IPS-18c (cell line): ENCODE data around the gene CAMSAP1.

Experiments used
- H3K4me3 ChIP-seq: 2 replicates; pipeline ENCODE4 v1.7.0; 2013; ENCODE audit warnings: low read depth, mild to moderate bottlenecking, low read length, moderate library complexity; ENCODE audit not compliant: insufficient read depth
- H3K9me3 ChIP-seq: one replicate; pipeline ENCODE4 v1.6.1; 2013; ENCODE audit warnings: mild to moderate bottlenecking, low read length, moderate library complexity; ENCODE audit not compliant: control insufficient read depth, insufficient read depth

Gene CAMSAP1

DNA sequence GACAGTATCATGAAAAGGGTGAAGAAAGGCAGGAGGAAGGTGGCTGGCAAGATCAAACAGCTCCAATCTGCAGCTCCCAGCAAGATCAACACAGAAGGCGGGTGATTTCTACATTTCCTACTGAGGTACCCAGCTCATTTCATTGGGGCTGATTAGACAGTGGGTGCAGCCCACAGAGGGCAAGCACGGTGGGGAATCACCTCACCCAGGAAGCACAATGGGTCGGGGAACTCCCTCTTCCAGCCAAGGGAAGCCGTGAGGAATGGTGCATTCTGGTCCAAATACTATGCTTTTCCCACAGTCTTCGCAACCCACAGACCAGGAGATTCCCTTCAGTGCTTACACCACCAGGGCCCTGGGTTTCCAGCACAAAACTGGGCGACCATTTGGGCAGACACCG lies 66.8 kb downstream of the CAMSAP1 start:
- Histone ChIP-seq H3K4me3 (no peak overlapping the region), H3K9me3 (peaks cover 2% of the 10 kb centered on the region)

DNA sequence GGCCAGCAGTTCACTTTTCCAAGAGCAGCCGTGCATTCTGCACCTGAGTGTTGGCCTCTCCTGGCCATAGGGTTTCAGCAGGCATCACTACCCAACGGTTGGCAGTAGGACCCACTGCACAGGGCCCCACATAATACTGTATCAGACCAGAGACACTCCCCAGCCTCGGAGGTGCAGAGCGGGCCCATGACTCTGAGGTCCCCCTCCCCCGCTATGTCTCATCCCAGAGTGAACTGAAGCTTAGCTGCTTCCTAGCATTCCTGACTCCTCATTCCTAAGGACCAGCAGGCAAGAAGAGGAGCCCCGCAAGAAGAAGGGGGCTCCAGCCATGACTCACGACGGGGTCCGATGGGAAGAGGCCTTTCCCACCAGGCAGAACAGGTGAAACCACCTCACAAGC lies 67.2 kb downstream of the CAMSAP1 start:
- Histone ChIP-seq H3K4me3 (no peak overlapping the region), H3K9me3 (peaks cover 2% of the 10 kb centered on the region)

DNA sequence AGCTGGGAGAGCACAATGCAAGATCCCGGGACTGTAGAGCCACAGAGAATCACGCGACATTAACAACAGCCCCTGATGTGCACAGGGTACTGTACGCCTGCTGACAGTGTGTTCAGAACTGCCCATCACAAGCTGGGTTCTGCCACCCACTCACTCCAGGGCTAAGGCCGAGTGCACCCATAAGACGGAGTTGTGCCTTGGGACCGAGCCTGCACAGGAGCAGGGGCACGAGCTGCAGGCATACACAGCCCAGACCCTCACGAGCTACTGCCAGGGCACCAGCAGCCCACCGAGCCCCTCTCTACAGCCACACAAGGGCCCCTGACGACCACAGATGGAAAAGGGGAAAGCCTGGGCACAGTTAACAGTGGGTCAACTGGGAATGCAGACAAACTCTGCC lies 67.8 kb downstream of the CAMSAP1 start:
- Histone ChIP-seq H3K4me3 (no peak overlapping the region), H3K9me3 (peaks cover 2% of the 10 kb centered on the region)

DNA sequence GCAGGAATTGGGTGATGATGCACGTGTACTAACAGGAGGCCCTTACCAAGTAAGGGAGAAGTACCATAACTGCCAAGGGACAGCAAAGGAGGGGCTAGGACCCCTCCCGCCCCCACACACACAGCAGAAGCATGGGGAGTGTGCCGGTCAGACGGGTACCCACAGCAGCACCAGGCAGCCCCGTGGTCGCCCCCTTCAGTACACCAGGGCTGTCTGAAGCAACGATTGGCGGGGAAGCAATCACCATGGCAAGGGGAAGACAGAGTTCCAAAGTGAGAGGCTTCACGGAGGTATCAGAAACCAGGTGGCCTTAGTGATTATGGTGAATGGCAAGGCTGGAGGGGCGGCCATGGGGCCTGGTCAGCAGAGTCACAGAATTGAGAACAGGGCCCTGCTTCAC lies 72.2 kb downstream of the CAMSAP1 start:
- H3K4me3 ChIP-seq, result no peak overlapping the region
- H3K9me3 ChIP-seq, result no peaks in the 10 kb centered on the region

DNA sequence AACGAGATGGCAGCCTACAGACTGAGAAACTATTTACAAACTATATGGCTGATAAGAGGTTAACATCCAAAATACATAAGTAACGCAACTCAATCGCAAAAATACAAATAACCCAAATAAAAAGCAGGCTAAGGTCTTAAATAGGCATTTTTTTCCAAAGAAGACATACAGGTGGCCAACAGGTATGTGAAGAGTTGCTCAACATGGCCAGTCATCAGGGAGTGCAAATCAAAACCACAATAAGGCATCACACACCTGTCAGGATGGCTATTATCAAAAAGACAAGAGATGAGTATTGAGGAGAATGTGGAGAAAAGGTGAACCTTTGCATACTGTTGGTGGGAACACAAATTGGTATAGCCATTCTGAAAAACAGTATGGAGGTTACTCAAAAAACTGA lies 73.5 kb downstream of the CAMSAP1 start:
- Histone ChIP-seq H3K9me3 (no peaks in the 10 kb centered on the region), H3K4me3 (no peak overlapping the region)

DNA sequence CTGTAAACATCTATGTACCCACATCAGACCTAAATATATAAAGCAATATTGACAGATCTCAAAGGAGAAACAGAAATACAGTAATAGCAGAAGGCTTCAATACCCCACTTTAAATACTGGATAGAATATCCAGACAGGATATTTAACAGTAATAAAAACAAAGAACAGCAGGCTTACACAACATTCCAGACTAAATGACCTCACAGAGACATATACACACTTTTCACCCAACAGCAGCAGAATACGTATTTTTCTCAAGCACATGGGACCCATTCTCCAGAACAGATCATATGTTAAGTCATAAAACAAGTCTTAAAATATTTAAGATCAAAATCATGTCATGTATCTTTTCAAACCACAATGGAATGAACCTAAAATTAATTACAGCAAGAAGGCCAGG lies 76.8 kb downstream of the CAMSAP1 start:
- Histone ChIP-seq H3K4me3 (no peak overlapping the region), H3K9me3 (no peaks in the 10 kb centered on the region)

DNA sequence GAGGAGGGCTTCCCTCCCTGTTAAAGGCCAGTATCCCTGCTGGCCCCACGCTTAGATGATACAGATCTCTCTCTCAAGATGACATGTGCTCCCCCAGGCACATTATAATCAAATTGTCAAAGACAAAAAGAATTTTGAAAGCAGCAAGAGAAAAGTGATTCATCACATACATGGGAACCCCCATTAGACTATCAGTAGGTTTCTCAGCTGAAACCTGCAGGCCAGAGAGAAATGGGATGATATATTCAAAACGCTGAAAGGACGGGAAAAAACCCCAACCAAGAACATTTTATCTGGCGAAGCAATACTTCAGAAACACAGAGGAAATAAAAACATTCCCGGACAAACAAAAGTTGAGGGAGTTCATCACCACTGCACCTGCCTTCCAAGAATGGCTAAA lies 78.7 kb downstream of the CAMSAP1 start:
- H3K9me3 ChIP-seq, result no peaks in the 10 kb centered on the region
- no peak overlapping the region for H3K4me3 ChIP-seq

DNA sequence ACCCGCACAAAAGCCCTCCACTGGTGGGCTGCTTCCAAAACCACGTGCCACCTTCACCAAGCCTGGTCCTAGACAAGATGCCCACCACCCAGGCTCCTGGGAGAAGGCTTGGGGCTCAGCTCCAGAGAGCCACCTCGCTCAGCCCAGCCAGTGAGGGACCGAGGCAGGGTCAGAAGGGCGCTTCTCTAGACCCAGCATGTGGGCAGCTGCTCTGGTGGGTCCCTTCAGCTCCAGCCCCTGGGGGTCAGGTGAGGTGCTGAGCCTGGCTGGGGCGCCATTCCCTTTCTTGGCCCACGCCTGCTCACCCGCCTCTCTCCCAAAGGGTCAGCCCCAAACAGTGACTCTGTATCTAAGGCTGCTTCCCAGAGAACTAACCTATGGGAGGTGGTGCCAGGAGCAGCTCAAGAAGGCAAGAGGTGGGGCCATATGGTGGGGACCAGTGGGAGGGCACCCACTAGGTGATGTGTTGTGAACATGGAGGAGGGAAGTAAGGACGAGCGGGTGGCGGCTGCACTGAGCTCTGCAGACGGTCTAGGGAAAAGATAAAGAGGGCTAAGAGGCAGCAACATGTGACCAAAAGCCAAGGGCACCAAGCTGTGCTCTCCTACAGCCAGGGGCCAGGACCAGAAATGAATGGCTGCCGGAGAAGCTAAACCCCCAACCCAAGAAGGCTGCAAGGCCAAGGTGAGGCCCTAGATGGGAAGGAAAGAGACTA lies 79.3 kb downstream of the CAMSAP1 start:
- Histone ChIP-seq H3K4me3 (no peak overlapping the region), H3K9me3 (no peaks in the 10 kb centered on the region)

DNA sequence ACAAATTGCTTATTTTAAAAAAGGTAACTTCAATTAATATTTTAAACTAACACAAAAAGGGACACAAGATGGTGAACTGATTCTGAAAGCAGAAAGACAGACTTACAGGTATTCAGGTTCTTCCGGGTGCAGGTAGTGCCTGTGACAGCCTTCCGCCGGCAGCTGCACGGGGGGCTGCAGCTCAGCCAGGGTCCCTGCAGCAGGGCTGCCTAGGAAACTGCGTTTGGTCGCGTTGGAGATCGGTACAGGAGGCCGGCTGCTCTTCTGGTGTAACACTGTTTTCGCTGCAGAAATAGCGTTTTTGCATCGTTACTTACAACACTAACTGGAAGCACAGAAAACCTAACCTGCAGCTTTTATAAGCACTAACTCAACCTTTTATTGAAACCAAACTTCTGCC lies 80.0 kb downstream of the CAMSAP1 start:
- Histone ChIP-seq H3K4me3 (no peak overlapping the region), H3K9me3 (no peaks in the 10 kb centered on the region)

DNA sequence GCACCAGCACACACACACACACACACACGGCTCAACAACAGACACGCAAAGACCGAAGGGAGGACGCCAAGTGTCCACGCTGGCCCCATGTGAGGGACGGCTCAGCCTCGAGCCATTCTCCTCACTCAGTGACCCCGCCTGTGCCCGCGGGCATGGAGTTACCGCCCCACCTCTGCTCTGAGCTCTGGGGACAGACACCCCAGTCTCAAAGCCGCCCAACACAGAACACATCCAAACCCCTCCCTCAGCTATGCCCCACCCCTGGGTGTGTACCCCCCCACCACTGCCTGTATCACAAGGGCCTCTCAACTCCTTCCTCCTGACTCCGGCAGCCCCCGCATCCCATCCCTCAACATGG lies 81.2 kb downstream of the CAMSAP1 start:
- no peak overlapping the region for H3K4me3 ChIP-seq
- no peaks in the 10 kb centered on the region for H3K9me3 ChIP-seq

DNA sequence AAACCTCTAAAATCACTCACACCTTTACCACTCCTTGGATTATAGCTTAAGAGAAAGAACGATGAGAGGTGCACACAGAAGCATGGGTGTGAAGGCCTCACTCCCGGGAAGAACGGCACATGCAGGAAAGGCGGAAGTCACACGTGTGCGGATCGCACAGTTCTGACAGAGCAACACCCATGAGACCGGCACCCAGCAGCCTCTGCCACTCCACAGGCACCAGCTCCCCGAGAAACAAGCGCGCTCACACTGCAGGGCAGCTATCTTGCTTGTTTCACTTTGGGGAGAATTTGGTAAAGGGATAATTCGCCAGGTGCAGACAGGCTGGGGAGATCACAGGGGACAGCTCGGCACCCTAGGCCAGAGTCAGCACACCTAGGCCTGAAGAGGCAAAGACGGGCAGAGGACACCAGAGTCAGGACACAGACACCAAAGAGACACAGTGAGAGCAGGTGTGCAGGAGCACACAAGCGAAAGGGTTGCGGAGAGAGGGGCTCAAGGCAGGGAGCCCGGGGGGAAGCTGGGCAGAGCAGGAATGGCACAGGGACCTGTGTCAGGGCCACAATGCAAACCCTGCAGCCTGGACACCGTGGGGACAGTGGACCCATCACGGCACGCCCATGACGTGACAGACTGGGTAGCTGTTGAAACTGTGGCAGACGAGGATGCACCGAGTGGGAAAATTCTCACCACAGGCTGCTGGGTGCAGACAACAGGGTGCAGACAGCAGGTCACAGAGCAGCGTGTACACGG lies 81.7 kb downstream of the CAMSAP1 start:
- Histone ChIP-seq H3K4me3 (no peak overlapping the region), H3K9me3 (no peaks in the 10 kb centered on the region)

DNA sequence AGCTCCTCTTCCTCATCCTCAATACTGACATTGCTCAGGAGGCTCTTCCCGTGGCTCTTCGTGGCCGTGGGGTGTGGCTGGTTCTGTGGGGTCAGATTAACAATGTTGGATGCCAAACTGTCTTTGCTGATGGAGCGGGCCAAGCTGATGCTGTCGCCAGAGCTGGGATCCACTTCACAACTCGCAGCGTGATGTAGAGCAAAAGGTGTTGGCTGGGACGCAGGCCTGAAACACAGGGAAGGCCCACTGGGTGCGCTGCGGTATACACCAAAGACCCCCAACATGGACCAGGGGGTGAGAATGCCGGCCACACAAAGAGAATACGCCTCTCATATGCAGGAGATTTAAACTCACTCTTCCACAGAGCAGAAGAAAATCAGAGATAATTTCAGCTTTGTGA lies 84.3 kb downstream of the CAMSAP1 start:
- H3K4me3 ChIP-seq, result no peak overlapping the region
- H3K9me3 ChIP-seq, result peaks cover 2% of the 10 kb centered on the region

DNA sequence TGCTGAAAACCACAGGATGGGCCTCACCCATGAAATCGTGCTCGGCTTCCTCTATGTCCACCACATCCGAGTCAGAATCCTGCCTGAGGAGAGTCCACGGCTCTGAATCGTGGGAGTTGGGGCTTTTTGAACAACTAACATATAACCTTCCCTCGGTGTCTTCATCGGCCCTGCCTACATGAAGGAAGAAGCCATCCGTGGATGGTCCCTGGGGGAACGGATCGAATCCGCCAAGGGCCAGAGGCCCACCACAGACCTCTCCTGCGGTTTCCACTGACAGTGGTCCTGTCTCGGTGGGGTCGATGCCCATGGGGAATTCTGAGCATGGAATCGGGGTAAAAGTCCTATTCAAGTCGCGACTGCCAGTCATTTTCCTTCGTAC lies 85.0 kb downstream of the CAMSAP1 start:
- no peak overlapping the region for H3K4me3 ChIP-seq

DNA sequence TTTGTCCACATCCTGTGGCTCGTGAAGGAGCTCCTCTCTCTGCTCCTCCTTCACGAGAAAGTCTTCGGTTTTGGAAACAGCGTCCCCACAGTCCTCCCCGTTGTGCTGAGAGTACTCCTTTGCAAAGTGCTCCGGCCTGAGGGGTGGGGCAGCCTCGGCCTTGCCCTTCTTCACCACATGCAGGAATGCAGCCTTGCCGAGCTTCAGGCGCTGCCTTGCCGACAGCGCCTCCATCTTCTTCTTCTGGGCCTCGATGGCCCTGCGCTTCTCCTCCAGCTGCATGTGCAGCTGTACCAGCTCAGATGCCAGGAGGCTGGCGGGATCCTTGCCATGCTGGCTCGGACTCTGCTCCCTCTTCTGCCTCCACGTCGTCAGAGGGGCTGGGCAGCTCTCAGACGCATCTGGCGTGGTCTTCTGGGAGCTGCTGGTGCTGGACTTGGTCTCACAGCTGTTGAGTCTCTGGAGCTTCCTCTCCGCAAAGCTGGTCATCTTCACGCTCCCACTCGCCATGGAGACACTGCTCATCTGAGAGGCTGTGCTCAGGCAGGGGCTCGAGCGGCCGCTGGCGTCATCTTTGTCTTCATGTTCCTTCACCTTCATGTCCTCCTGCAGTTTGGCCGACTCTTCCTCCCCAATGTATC lies 85.5 kb downstream of the CAMSAP1 start:
- Histone ChIP-seq H3K4me3 (no peak overlapping the region), H3K9me3 (peaks cover 2% of the 10 kb centered on the region)

More for the DNA sequence above, 85.0 kb downstream of the CAMSAP1 start:
- H3K9me3 ChIP-seq, result peaks cover 2% of the 10 kb centered on the region

DNA sequence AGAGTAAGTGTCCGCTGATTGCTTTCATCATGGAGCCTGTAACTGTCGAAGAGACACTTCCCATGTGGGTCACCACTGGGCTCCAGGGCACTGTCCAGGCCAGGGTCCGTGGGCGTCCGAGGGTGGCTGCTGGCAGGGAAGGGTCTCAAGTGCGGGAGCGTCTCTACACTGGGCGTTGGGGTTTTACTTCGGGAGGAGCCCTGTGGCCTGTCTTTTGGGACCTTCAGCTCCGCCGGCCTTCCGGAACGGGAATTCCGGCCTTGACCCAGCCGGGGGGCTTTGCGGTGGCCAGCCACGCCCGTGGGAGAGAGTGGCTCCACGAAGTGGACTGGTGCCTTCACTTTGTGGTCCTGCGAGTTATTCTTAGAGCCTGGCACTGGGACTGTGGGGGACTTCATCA lies 86.2 kb downstream of the CAMSAP1 start:
- Histone ChIP-seq H3K9me3 (peaks cover 2% of the 10 kb centered on the region), H3K4me3 (no peak overlapping the region)

DNA sequence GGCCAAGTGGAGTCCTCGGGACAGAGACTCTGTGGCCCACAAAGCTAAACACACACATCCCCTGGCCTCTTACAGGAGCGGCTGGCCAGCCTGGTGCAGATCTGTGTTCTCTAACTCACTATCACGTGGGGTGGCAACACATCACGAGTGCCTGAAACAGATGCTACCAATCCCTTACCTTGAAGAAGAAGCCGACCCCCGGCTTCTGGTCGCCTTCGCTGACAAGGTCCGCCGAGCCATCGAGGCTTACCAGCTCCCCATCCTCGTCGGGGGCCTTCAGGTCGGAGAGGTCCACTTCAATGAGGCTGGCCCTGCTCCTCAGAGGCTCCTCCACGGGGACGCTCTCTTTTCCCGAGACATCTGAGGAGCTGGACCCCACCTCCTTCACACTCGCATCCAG lies 86.7 kb downstream of the CAMSAP1 start:
- no peak overlapping the region for H3K4me3 ChIP-seq
- peaks cover 2% of the 10 kb centered on the region for H3K9me3 ChIP-seq

DNA sequence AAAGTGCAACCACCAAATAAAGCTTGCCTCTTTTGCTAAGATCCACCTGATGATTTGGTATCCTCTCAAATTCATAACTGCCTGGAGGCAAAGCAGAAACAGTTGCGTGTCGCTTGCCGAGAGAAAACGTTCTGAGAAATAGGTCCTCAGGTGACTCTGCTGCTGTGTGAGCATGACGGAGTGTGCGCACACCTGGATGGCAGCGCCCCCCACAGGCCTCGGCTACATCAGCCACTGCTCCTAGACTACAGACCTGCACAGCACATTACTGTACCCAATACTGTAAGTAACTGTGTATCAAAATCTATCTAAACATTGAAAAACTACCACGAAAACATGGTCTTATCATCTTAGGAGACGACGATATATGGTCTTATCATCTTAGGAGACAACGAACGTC lies 87.4 kb downstream of the CAMSAP1 start:
- Histone ChIP-seq H3K9me3 (peaks cover 2% of the 10 kb centered on the region), H3K4me3 (no peak overlapping the region)

DNA sequence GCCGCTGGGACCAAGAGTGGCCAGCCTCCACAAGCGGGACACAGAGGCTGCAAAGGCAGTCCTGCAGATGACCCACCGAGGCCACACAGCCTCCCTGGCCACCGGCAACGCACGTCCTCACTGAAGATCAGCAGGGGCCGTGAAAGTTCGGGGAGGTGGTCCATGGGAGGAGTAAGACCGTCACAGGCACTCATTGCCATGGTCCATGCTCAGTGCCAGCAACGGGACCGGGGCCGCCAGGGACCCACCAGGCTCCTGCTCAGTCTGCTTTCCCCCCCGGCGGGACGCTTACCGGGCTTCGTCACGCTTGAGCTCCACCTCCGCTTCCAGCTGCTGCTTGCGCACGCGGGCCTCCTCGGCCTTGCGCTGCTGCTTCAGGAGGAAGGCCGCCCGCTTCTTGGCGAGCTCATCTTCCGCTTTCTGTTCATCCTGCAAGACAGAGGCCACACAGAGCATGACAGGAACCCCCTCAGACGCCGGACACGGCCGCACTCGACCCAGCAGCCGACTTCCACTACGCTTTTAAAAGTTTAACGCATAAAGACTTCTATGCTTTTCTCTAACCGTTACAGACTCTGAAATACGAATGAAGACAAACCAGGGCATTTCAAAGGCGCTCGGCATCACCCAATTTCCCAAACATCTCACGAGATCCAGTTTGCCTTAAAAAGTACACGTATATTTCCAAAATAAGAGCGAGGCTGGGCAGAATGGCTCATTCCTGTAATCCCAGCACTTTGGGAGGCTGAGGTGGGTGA lies 88.4 kb downstream of the CAMSAP1 start:
- Histone ChIP-seq H3K4me3 (no peak overlapping the region), H3K9me3 (peaks cover 2% of the 10 kb centered on the region)
